GM12801 (cell line): ENCODE results near the gene PAPSS1.

Experiments used
- CTCF ChIP-seq: IDR thresholded peaks from one replicate; pipeline ENCODE4 v1.5.1; 2011; ENCODE audit warnings: control low read depth; ENCODE audit not compliant: insufficient read length; ENCODE audit errors: extremely low read depth

Gene PAPSS1

DNA sequence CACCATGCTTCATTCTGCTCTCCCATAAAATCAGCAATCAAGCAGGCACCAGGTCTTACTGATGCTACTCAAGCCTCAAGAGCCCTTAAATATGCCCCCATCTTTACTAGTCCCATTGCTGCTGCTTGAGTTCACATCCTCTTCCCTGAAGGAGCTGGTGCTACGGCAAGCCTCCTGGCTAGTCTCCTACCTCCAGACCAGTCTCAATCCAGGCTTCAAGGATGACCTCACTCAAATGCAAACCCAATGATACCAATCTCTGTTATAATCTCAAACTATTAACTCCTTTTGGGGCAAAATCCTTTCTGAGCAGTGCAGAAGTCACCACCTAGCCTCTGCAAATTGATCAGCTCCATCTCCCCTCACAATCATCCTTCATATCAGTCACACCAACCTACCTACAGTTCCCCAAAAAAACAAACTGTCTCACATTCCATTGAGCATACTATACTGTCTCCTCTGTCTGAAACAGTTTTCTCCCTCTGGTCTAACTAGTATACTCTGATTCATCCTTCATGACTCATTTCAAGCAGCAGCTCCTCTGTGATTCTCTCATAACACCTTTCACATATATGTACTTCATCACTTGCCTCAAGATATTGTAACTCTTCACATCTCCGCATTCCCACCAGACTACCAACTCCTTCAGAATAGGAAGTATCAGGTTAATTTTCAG, 30.0 kb downstream of the PAPSS1 start:
- TF ChIP-seq CTCF: no peak

- no peak for TF ChIP-seq CTCF
Measured at GRCh38 chr4:107688421-107688820, 31.6 kb downstream of the PAPSS1 start.

DNA sequence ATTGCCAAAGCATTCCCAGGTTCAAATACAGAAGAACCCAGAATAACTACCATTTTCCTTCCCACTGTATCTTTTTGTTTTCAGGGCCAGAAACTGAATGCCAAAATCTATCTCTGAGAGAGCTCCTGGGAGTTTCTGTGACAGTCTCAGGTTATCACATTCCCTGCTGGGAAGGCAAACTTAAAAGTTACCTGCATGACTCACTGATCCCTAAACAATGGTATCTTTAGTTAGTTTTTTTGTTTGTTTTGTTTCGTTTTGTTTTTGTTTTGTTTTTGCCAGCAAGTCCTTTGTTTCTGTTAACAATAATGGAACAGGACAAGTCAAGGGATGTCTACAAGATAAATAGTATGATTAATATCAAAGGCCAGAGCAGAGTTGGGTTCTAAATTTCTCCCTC, 34.3 kb downstream of the PAPSS1 start:
- TF ChIP-seq CTCF: no peak

DNA sequence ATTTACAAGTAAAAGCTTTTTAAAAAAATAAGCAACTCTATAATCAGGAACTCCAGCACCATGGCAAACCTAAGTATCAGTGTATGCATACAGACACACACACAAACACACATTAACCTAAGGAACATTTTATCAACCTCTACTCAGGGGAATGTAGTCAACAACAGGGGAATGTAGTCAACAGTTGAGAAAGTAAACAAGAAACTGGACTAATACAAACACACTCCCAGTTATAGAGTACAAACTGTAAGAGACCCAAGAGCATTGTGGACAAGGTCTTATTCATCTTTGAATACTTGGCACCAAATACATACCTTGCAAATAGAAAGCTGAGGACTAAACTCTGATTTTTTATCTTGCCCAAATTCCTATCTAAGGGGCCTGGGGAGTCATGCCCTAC, 36.2 kb downstream of the PAPSS1 start:
- TF ChIP-seq CTCF: no peak

GRCh38 chr4:107682306-107682705, 37.7 kb downstream of the PAPSS1 start:
- TF ChIP-seq CTCF: no peak

GRCh38 chr4:107669068-107669467, 51.0 kb downstream of the PAPSS1 start:
- no peak for TF ChIP-seq CTCF

- no peak for TF ChIP-seq CTCF
Measured at GRCh38 chr4:107666134-107666533, 53.9 kb downstream of the PAPSS1 start.
